NCI-H146 treated with DMSO at 0.1 percent for 48 hours (cell line): ENCODE measurements around the gene RNF20.
"Not testable (repeated sequence)": the region's sequence is repeated elsewhere in the genome, so short reads cannot be mapped to it uniquely, and the experiment has no call there.

Experiments used
- DNase-seq: peaks from one replicate; lab custom pipeline; 2025; ENCODE audit not compliant: unreplicated experiment; lab: John Stamatoyannopoulos, UW

The RNF20 gene

GRCh38 chr9:101587332-101588043, 53.8 kb downstream of the RNF20 start:
- DNase-seq, result no peak

DNA sequence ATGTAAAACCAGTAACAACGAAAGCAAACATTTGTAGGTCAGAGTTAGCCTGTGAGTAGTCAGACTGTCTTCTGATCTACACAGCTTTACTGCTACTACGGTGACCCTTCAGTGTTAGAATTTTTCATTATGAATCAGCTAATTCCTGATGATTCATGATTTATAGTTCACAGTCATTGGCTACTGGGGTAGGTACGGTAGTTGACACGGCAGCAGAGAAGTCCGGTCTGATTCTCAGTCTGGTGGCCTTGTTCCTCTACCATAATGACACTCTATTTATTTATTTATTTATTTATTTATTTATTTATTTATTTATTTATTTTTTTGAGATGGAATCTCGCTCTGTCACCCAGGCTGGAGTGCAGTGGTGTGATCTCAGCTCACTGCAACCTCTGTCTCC, 56.4 kb downstream of the RNF20 start:
- not testable (repeated sequence) for DNase-seq

DNA sequence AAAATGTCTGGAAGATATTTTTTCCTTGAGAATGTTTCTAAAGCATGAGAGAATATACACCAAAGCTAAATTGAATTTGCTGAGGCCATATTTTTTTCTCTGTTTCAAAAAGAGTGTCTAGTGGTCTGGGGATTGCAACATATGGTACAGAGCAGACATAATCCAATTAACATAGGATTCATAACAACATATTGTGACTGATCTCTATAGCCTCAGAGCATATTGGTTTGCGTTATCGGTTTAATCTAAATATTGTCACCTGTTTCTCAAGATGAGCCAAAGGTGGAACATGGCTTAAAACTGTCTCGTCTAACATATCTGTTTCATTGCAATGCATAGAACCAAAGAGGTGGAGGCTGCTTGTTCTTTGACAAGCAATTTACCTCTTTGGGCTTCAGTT, 57.2 kb downstream of the RNF20 start:
- DNase-seq, result no peak

DNA sequence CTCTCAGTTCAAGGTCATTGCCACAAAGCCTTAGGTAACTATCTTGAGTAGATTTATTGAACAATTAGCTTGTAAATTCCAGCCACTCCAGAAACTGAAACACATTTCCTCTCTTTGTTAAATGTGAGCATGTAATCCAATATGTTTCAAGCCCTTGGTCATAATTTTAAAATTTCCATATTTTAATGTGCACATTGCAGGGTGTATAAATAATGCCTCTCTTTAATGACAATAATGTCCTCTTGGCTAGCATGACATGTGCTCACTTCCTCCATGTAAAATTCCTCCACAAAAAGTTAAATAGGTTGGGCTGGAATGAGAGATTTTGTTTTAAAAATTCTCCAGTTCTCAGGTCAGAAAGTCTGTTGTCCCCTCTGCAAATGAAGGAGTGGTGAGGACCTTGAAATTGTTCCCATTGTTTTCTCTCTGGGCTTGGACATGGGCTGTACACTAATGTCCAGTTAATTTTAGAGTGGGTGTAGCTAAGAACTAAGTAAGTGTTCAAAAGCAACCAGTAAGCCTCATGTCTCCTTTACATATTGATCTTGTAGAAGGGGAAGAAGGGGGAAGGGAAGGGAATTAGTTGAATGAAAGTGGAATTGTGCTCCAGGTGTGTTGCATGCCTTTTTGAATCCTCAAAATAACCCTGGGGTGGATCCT, 58.3 kb downstream of the RNF20 start:
- no peak for DNase-seq

GRCh38 chr9:101592788-101593187, 59.1 kb downstream of the RNF20 start:
- DNase-seq, result no peak

DNA sequence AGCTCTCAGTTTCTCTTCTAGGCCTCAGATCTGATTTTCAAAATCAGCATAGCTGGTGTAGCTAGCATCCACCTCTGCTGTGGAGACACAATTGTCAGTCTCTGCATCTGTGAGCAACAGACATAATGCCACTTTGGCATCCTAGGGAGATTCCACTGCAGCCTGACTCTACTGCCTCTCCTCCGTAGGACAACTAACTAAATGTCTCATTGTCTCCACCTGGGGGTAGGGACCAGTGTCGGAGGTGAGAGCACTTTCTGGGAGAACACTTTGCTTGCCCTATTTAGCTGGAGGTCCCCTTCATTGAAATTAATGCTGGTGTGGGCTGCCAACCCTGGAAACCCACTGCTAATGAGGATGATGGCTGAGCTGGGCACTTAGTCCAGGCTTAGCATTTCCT, 59.7 kb downstream of the RNF20 start:
- DNase-seq, result no peak

- DNase-seq, result no peak
These were observed 61.1 kb downstream of the RNF20 start, which contains the start of gene PPP3R2 for GRCh38 chr9:101594796-101595195. Gene PPP3R2, minus strand, starts transcription at chr9:101594969. Its CDS starts 48 bp downstream, at chr9:101594921.

DNA sequence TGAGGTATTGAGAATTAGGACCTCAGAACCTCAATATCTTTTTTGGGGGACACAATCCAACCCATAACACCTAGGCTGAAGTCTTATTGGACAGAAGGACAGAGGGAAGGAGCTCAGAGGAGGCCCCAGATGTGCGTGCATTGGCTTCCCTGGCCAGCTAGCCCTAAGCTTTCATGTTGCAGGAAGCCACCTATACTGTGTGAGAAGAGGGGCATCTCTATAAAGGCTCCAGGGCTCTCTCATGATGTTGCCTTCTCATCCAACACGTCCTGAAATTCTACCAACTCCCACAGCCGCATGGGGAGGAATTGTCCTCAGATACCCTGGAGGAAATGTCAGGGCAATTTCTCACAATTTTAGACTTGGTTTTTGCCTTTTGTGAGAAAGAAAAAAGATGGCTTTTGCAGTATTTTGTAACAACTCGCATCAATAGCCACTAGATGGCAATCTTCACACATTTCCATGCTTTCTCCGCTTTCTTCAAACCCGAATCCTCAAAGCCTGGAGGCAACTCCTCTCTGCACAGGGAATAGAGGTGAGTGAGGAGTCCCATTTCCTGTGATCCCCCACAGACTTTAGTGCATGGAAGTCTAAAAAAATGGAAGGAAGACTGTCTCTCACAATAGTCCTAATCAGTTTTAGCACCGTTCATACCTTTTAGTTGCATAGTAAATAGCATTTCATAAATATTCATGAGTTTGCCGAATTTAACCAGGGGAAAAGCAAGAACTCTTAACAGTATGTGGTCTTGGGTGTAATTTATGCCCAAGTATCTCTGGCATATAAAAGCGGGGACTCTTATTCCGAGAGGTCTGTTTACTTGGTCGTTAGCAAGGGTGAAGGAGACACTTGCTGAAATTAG, 68.5 kb downstream of the RNF20 start:
- DNase-seq, result peak; percentile 39

DNA sequence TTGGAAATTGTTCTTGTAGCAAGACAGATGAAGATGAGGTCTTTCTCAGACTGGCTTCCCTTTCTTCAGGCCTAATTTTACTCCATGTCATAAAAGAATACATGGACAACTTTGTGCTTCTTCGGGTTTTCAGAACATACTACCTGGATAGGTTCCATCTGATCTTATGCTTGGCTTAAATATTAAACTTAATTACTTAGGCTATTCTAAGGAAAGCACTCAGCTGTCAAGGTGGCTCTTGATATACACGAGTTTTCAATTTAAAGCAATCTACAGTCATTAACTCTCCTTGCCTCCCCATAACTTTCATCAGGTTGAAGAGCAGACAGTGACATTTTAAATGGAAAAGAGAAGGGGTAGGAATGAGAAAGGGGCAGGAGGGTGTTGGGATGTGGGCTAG, 70.6 kb downstream of the RNF20 start:
- DNase-seq, result no peak

GRCh38 chr9:101605547-101605946, 71.9 kb downstream of the RNF20 start:
- DNase-seq, result no peak
